Fibroblast of villous mesenchyme (primary cell): ENCODE data around the gene MUC13. TPM values are rescaled to one million over a fixed set of nuclear protein-coding genes. Genes with fewer than 3 reads are reported as not detected.

Source experiments
- DNase-seq: peaks from one replicate; pipeline ENCODE4 v3.0.0-alpha.2; 2010; ENCODE audit warnings: low read depth
- H3K4me3 ChIP-seq: 2 replicates; pipeline ENCODE4 v1.5.1; 2011; ENCODE audit warnings: low read depth, mild to moderate bottlenecking, low read length
- total RNA-seq: library from RNA; depleted of rRNA; stranded (reverse); fragments of >200 nt; gene quantifications from 2 replicates; pipeline ENCODE4 v1.2.3, GENCODE V29; 2012
- TF ChIP-seq, protein P1 (sequence below): IDR thresholded peaks from 2 replicates; pipeline ENCODE4 v1.5.1; 2012; ENCODE audit warnings: low read depth, mild to moderate bottlenecking, low read length; ENCODE audit not compliant: insufficient read depth

The MUC13 gene
- total RNA-seq, 1 donor, result not detected

DNA sequence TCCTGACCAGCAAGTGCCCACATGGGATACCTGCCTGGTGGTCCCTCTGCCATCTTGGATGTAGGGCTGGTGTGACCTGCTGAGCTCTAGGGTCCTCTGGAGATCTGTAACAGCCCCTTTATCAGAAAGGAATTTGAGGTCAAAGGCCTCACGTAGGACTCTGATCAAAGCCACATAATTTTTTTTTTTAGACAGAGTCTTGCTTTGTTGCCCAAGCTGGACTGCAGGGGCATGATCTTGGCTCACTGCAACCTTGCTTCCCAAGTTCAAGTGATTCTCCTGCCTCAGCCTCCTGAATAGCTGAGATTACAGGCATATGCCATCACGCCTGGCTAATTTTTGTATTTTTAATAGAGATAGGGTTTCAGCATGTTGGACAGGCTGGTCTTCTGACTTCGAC is 56.9 kb downstream of the MUC13 start:
- H3K4me3 ChIP-seq, result no peak overlapping the region
- DNase-seq, result no peak
- TF ChIP-seq, protein P1, sequence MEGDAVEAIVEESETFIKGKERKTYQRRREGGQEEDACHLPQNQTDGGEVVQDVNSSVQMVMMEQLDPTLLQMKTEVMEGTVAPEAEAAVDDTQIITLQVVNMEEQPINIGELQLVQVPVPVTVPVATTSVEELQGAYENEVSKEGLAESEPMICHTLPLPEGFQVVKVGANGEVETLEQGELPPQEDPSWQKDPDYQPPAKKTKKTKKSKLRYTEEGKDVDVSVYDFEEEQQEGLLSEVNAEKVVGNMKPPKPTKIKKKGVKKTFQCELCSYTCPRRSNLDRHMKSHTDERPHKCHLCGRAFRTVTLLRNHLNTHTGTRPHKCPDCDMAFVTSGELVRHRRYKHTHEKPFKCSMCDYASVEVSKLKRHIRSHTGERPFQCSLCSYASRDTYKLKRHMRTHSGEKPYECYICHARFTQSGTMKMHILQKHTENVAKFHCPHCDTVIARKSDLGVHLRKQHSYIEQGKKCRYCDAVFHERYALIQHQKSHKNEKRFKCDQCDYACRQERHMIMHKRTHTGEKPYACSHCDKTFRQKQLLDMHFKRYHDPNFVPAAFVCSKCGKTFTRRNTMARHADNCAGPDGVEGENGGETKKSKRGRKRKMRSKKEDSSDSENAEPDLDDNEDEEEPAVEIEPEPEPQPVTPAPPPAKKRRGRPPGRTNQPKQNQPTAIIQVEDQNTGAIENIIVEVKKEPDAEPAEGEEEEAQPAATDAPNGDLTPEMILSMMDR, result no peak

DNA sequence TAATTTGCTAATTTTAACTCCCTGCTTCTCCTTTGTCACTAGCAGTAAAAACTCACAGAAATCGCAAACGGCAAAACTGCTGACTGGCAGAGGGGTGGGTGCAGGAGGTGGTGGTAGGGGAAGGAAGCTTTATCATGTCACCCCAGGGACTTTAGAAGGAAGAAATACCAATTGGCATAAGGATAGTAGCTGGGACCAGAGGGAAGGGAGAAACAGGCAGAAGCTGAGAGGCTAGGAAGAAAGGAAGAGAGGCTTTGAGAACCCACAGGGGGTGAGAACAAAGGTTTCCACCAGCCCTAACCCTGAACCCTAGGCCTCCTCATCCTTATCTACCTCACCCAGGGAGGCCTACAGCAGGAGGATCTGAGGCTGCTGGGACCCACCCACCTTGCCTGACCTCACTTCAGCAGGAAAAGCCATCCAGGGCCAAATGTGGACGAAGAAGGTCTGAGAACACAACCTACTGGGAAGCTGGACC is 58.1 kb downstream of the MUC13 start:
- TF ChIP-seq, protein P1, result no peak
- H3K4me3 ChIP-seq, result no peak overlapping the region
- no peak for DNase-seq

DNA sequence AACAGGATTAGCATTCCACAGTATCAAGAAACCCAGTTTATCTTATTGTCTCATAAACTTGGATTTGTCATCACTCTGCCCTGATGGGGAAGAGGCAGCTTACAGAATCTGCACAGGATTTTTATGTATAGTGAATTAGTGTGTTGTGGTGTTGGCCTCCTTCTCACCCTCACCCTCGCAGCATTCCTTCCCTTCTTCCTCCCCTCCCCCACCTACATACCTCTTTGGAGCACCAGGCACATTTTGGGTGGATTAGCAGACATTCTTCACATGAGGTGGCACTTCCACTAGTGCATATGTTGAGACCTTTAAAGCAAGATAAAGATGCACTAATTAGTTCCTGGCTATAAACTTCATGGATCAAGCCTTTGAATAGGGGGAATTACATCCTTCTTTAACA is 61.3 kb downstream of the MUC13 start:
- DNase-seq, result peak; percentile 44
- no peak overlapping the region for H3K4me3 ChIP-seq
- TF ChIP-seq, protein P1, result no peak

DNA sequence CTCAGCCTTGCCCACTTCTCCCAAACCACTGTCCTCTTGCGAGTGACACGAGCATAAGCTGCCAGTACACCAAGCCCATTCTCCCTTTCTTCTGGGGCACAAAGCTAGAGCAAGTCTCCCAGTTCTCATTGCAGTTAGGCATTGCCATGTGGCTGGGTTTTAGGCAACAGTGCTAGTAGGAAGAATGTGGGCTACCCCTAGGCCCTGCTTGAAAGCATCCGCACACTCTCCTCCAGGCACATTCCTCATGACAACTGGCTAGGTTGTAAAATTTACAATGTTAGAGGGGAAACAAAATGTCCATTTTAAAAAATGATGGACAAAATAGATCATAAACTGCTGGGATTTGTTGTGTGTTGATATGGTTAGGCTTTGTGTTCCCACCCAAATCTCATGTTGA is 67.0 kb downstream of the MUC13 start:
- no peak overlapping the region for H3K4me3 ChIP-seq
- TF ChIP-seq, protein P1, result no peak
- no peak for DNase-seq

DNA sequence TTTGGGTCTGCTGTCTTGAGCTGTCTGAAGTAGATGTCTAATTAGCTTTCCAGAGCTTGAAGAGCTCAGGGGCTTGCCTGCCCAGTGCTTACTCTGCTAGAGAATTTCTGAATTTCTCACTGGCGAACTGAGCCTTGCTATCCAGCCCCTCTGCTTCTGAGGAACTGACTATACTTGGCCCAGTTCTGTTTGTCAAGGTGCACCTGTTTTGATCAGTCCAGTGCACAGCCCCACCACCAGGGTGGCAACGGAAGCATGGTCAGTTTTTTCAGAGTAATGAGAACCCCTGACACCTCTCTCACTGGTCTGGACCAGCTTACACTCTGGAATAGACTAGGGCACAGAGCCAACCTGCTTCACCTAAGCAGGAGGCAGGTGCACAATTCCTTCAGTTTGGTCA is 72.5 kb downstream of the MUC13 start:
- no peak overlapping the region for H3K4me3 ChIP-seq
- no peak for DNase-seq
- TF ChIP-seq, protein P1, result no peak

DNA sequence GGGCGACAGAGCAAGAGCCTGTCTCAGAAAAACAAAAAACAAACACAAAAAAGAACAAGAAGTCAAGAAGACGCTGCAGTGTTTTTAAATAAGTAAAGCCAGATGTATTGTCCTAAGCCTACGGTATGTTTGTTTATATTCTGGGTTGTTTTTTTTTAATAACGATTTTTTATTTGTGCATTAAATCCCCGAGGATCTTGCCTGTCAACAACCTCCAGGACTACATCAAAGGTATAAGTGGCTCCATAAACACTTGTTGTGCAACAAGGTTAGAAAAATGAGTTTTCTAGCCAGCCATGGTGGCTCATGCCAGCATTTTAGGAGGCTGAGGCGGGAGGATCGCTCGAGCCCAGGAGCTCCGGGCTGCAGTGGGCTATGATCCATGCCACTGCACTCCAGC is 73.5 kb downstream of the MUC13 start:
- no peak overlapping the region for H3K4me3 ChIP-seq
- peak; percentile 77 for DNase-seq
- TF ChIP-seq, protein P1, result no peak

DNA sequence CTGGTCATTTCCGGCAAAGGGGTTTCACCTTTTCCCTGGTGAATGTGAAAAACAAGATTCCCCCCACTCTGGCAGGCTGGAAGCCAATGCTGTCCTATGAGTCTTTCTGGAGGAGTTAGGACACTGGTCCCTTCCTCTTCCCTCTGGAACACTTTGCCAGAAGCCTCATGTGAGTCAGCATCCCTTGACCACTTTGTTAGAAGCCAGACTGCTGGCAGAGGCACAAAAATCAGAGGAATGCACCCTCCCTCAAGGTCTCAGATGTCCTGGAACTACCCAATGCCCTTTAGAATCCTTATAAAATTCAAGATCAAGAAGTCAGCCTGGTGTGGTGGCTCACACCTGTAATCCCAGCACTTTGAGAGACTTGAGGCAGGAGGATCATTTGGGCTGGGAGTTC is 74.0 kb downstream of the MUC13 start:
- TF ChIP-seq, protein P1, result no peak
- no peak overlapping the region for H3K4me3 ChIP-seq
- DNase-seq, result peak; percentile 95
